HFFc6 (cell line): ENCODE measurements around the gene DHX36. TPM values are rescaled to one million over a fixed set of nuclear protein-coding genes. Genes with fewer than 3 reads are reported as not detected.

ENCODE experiments used
- DNase-seq: peaks from one replicate; pipeline ENCODE4 v3.0.0-alpha.2; 2018
- H3K27ac Mint-ChIP-seq: 2 replicates; pipeline ENCODE4 v1.8.0; 2020; ENCODE audit warnings: mild to moderate bottlenecking, mixed read lengths
- H3K27me3 Mint-ChIP-seq: 2 replicates; pipeline ENCODE4 v1.8.0; 2021; ENCODE audit warnings: mild to moderate bottlenecking, moderate library complexity, mixed read lengths; ENCODE audit not compliant: insufficient read depth
- H3K36me3 Mint-ChIP-seq: 2 replicates; pipeline ENCODE4 v1.8.0; 2021; ENCODE audit warnings: low read depth, mixed read lengths
- H3K4me1 Mint-ChIP-seq: 2 replicates; pipeline ENCODE4 v1.8.0; 2020; ENCODE audit warnings: low read depth, mixed read lengths
- H3K4me3 Mint-ChIP-seq: 2 replicates; pipeline ENCODE4 v1.8.0; 2020; ENCODE audit warnings: mild to moderate bottlenecking, moderate library complexity, mixed read lengths
- H3K9me3 Mint-ChIP-seq: 2 replicates; pipeline ENCODE4 v1.8.0; 2020; ENCODE audit warnings: mild to moderate bottlenecking, mixed read lengths
- total RNA-seq, 6 experiments: library from RNA; stranded (reverse); fragmentation: NEBNext Ultra II Directional; extraction: Animal tissue kit (Norgen Biotek cat#: 25700); gene quantifications; 2 replicates in 1 of 6; 3 replicates in 5 of 6; pipeline ENCODE4 v1.2.3, GENCODE V29; 2021
- TF ChIP-seq, protein P1 (sequence below): fragments of 200-600 bp; sonication (generic); IDR thresholded peaks from 2 replicates; pipeline ENCODE4 v1.5.0; 2021; ENCODE audit warnings: antibody characterized with exemption, mild to moderate bottlenecking

The DHX36 gene
- total RNA-seq, 6 experiments from 2014 or later = 49.3 to 62.9 (median 55.7) TPM

DNA sequence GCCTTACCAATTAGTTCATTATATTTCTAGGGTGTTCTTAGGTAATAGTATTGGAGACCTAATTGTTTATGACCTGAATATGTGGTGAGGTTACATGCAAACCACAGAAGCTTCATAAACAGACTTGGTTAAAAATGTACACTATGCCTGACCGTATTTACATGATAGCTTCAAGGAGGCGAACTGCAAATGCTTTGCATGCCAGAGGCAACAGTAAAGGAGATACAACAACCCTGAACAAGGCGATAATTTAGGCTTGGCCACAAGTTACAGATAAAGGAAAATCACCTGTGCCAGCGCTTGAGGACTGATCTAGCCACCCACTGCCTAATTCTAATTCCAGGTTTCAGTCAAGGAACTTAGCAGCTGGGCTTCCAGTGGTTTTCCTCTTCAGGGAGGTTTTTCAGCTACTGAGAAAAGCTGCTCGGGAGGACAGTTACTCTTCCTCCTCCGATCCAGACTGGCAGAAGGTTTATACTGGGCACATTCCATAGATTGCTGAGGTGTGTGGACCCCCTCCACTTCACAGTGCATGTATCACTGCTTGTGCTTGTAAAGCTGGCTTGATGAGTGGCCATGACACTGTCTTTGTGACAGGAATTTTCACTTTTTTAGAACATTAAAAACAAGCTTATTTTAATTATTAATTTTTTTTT lies 95.6 kb downstream of the DHX36 start:
- no peaks in the 10 kb centered on the region for H3K36me3 Mint-ChIP-seq
- H3K4me1 Mint-ChIP-seq = no peaks in the 10 kb centered on the region
- DNase-seq = no peak
- no peak overlapping the region for H3K27ac Mint-ChIP-seq
- no peaks in the 10 kb centered on the region; the same call in 1 of the 2 replicates for H3K27me3 Mint-ChIP-seq
- TF ChIP-seq, protein P1, sequence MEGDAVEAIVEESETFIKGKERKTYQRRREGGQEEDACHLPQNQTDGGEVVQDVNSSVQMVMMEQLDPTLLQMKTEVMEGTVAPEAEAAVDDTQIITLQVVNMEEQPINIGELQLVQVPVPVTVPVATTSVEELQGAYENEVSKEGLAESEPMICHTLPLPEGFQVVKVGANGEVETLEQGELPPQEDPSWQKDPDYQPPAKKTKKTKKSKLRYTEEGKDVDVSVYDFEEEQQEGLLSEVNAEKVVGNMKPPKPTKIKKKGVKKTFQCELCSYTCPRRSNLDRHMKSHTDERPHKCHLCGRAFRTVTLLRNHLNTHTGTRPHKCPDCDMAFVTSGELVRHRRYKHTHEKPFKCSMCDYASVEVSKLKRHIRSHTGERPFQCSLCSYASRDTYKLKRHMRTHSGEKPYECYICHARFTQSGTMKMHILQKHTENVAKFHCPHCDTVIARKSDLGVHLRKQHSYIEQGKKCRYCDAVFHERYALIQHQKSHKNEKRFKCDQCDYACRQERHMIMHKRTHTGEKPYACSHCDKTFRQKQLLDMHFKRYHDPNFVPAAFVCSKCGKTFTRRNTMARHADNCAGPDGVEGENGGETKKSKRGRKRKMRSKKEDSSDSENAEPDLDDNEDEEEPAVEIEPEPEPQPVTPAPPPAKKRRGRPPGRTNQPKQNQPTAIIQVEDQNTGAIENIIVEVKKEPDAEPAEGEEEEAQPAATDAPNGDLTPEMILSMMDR = no peak
- no peak overlapping the region for H3K4me3 Mint-ChIP-seq
- H3K9me3 Mint-ChIP-seq = no peaks in the 10 kb centered on the region

DNA sequence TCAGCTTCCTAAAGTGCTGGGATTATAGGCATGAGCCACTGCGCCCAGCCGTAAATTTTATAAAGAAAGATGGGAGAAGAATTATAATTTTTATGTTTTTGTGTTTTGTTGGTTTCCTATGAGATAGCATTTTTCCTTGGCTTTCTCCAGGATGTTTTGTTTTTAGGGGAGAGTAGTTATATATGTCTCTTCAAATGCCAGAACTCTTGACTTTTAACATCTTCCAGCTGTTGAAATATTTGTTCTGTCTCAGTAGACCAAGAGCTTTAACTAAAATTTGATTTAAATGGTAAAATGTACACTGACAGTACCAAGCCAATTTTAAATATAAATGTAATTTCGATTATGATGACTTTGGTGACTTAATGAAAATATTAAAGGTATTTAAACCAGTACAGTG lies 96.8 kb downstream of the DHX36 start:
- no peak for DNase-seq
- H3K27me3 Mint-ChIP-seq = no peaks in the 10 kb centered on the region; the same call in 1 of the 2 replicates
- H3K36me3 Mint-ChIP-seq = no peaks in the 10 kb centered on the region
- H3K4me1 Mint-ChIP-seq = no peaks in the 10 kb centered on the region
- no peaks in the 10 kb centered on the region; the same call in 1 of the 2 replicates for H3K9me3 Mint-ChIP-seq
- TF ChIP-seq, protein P1 = no peak
- H3K4me3 Mint-ChIP-seq = no peak overlapping the region
- H3K27ac Mint-ChIP-seq = no peak overlapping the region

DNA sequence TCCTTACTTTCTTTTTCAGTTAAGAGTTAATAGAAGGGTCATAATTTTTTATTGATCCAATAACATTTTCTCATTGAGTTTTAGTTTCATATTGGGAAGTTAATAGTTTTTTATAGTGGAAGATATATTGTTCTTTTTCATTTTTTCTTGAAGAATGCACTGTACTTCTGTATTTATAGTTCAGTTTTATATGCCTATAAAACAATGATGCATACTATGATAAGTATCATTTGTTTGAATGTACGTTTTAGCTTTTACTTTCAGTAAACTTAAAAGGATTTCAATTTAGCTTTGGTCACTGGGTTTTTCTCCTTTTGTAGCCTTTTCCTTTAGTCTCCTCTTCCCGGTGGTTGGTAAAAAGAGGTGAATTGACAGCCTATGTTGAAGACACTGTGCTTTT lies 98.8 kb downstream of the DHX36 start:
- Mint-ChIP-seq H3K36me3 (no peaks in the 10 kb centered on the region), H3K9me3 (no peaks in the 10 kb centered on the region; the same call in none of the 2 replicates), H3K4me3 (no peak overlapping the region), H3K4me1 (no peaks in the 10 kb centered on the region), H3K27ac (no peak overlapping the region), H3K27me3 (no peaks in the 10 kb centered on the region; the same call in none of the 2 replicates)
- DNase-seq = no peak
- TF ChIP-seq, protein P1 = no peak

DNA sequence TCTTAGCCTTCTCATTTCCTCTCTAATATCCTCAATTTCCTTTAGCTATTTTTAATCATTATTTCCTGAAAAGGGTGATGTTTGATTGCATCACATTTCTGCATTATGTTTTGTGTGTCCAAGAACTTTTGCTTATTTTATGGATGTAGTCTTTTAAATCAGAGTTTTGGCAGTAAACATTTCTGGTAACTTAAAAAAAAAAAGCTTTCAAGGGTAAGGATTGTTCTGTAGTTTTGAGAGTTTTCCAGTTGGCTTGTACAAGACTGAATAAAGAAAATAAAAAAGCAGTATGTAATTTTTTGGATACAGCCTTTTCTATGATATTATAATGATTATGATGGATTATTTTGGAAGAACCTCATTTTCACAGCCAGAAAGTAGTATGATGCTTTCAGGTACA lies 99.4 kb downstream of the DHX36 start:
- TF ChIP-seq, protein P1 = no peak
- Mint-ChIP-seq H3K9me3 (peaks cover 5% of the 10 kb centered on the region), H3K36me3 (no peaks in the 10 kb centered on the region), H3K27ac (no peak overlapping the region), H3K4me3 (no peak overlapping the region), H3K4me1 (no peaks in the 10 kb centered on the region), H3K27me3 (no peaks in the 10 kb centered on the region; the same call in none of the 2 replicates)
- no peak for DNase-seq

DNA sequence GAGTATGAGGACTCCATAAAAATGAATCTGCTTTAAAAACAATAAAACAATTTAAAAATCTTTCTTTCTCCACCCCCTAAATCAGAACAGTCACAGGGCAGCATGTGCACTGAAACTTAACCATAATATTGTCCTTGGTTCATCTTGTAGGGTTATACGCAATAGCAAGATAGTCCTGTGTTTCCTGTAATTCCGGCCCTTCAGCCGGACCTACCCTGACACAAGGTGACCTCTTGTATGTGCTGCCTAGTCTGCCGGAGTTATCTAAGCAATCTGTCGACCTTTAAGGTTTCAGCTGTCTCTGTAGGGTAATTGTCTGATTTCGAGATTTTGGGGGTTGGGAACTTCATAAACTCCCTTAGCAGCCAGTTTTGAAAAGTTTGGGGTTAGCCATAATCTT lies 99.9 kb downstream of the DHX36 start:
- TF ChIP-seq, protein P1 = no peak
- H3K4me1 Mint-ChIP-seq = no peaks in the 10 kb centered on the region

More for the DNA sequence above, 99.9 kb downstream of the DHX36 start:
- no peak overlapping the region for H3K27ac Mint-ChIP-seq
- H3K4me3 Mint-ChIP-seq = no peak overlapping the region
- DNase-seq = no peak
- H3K27me3 Mint-ChIP-seq = no peaks in the 10 kb centered on the region; the same call in none of the 2 replicates
- H3K36me3 Mint-ChIP-seq = no peaks in the 10 kb centered on the region
- H3K9me3 Mint-ChIP-seq = peaks cover 5% of the 10 kb centered on the region
